Raji (cell line): ENCODE data around the gene MBD2.

Experiments used
- POLR2A ChIP-seq: IDR thresholded peaks from 2 replicates; pipeline ENCODE4 v1.6.1; 2011; ENCODE audit warnings: low read depth, low read length, control low read depth; ENCODE audit not compliant: insufficient read depth

The MBD2 gene

DNA sequence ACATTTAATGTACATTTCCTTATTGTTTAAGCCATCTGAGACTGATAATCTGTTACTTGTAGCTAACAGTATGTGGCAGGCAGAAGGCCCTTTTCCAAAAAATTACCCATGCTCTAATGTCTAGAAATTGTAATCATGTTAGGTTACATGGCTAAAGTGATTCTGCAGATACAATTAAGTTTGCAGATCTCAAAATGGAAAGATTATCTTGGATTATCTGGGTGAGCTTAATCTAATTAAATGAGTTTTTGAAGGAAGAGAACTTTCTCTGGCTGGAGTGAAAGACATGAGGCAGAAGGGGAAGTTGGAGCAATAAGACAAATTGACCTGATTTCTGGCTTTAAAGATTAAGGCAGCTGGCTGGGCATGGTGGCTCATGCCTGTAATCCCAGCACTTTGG lies 76.3 kb downstream of the MBD2 start:
- no peak for TF ChIP-seq POLR2A

- TF ChIP-seq POLR2A, result no peak
Measured at GRCh38 chr18:54147439-54147838, 77.0 kb downstream of the MBD2 start.

- no peak for TF ChIP-seq POLR2A
Measured at GRCh38 chr18:54141041-54141608, 83.3 kb downstream of the MBD2 start.

DNA sequence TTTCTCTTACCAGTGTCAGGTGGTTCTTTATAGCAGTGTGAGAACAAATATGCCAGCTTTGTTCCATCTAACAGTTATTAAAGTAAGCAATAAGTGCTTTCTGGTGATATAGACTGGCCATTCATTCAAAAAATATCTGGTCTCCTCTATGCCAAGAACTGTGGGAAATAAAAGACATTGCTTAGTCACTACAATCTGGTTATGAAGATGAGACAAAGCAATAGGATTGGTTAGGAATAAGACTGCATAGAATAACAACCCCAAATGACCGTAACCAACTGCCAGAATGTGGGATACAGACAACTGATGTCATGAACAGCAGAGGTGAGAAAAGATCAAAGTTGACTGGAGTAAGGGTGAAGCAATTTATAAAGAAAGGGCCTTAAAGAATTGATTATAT lies 83.8 kb downstream of the MBD2 start:
- no peak for TF ChIP-seq POLR2A

- TF ChIP-seq POLR2A, result no peak
Measured at GRCh38 chr18:54135216-54135615, 89.3 kb downstream of the MBD2 start.

- no peak for TF ChIP-seq POLR2A
Measured at GRCh38 chr18:54134053-54134452, 90.4 kb downstream of the MBD2 start.

- TF ChIP-seq POLR2A, result no peak
Measured at GRCh38 chr18:54130631-54131030, 93.8 kb downstream of the MBD2 start.

- no peak for TF ChIP-seq POLR2A
Measured at GRCh38 chr18:54130177-54130576, 94.3 kb downstream of the MBD2 start.

- no peak for TF ChIP-seq POLR2A
Measured at GRCh38 chr18:54129448-54130067, 94.9 kb downstream of the MBD2 start.

DNA sequence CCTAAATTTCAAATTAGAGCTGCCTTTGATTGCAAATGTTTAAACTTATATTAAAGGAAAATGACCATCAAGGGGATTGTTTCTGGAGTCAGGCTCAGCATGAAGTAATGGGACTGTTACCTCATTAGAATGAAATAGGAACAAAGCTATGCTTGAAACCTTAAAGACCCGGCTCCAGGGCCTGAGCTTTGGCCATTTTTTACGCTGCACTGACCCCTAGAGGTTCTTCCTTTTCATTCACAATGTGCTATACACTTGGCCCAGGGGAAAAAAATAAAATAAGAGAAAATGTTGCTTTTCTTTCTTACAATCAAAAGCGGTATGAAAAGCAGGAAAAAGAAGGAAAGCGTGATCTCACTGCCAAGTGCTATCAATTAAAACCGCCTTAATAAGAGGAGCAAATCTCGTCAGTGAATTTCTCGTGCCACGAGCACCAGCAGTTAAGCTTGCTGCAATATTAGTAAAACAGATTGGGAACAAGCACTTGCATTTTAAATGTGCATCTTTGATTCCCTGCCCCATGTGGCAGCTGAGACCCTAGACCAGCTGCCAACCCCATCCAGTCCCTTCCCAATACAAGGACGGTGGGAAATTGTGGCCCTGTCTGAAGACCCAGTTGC lies 96.6 kb downstream of the MBD2 start:
- TF ChIP-seq POLR2A, result no peak

DNA sequence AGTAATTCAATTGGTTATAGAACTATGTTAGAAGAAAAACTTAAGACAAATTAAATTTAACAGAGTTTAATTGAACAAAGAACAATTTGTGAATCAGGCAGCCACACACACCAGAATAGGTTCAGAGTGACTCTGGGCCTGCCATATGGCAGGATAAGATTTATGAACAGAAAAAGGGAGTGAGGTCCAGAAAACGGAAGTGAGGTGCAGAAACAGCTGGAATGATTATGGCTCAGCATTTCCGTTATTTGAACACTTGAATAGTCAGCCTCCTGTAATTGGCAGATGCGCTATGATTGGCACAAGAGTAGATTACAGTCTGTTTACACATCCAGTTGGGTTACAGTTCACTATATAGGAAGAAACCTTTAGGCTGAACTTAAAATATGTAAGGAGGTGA lies 99.0 kb downstream of the MBD2 start:
- TF ChIP-seq POLR2A, result no peak

DNA sequence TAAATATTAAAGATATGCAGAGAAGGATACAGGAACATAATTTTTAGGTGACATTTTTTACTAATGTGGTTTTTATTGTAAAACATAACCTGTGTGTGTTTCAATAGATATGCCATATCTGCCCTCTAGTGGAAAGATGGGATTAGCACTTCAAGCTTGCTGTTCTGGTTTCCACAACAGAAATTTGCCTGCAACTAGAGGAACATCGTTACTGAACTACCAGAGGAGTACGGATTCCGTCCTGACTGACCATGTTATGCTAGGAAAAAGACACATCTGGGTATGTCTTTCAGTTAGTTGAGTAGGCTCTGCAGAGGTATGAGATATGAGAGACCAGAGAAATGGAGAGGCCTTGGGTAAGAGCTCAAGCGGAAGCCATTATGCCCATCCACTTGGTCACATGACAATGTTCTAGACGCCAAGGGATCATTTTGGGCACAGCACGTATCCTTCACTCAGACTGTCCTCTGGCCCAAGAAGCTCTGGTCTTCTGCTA lies 104.9 kb downstream of the MBD2 start:
- no peak for TF ChIP-seq POLR2A

- TF ChIP-seq POLR2A, result no peak
Measured at GRCh38 chr18:54117853-54118773, 106.4 kb downstream of the MBD2 start.

- no peak for TF ChIP-seq POLR2A
Measured at GRCh38 chr18:54116541-54117257, 107.8 kb downstream of the MBD2 start.

- no peak for TF ChIP-seq POLR2A
Measured at GRCh38 chr18:54112356-54112755, 112.1 kb downstream of the MBD2 start.
